NCI-H1417 (cell line): ENCODE results near the gene METTL22.

Source experiments
- DNase-seq, 3 experiments: peaks; one replicate each; lab custom pipeline; 2025; lab: John Stamatoyannopoulos, UW

METTL22 gene

GRCh38 chr16:8621572-8622314 is at the start of gene METTL22:
Gene METTL22 (plus strand): TSS chr16:8621698. CDS start chr16:8625666, 3,968 bp downstream.
- peak; percentile 82 to 92 (median 85) for DNase-seq

GRCh38 chr16:8572063-8572918 is 49.2 kb upstream of the METTL22 start:
- no peak for DNase-seq

- DNase-seq: peak in 2 of 3 experiments; percentile 7 to 18
These were observed 48.4 kb upstream of the METTL22 start for GRCh38 chr16:8572919-8573724.

GRCh38 chr16:8575399-8575798 is 46.1 kb upstream of the METTL22 start:
- DNase-seq: peak in 1 of 3 experiments; percentile 6

- no peak for DNase-seq
These were observed 45.1 kb upstream of the METTL22 start for GRCh38 chr16:8576141-8577004.

GRCh38 chr16:8577678-8578304 is 43.7 kb upstream of the METTL22 start:
- DNase-seq: no peak

- no peak for DNase-seq
These were observed 41.9 kb upstream of the METTL22 start for GRCh38 chr16:8579559-8579958.

- no peak for DNase-seq
These were observed 39.5 kb upstream of the METTL22 start for GRCh38 chr16:8581831-8582580.

- DNase-seq: no peak
These were observed 38.3 kb upstream of the METTL22 start for GRCh38 chr16:8583199-8583598.

GRCh38 chr16:8583732-8584131 is 37.8 kb upstream of the METTL22 start:
- no peak for DNase-seq

GRCh38 chr16:8585041-8585440 is 36.5 kb upstream of the METTL22 start:
- no peak for DNase-seq

- DNase-seq: no peak
These were observed 35.6 kb upstream of the METTL22 start for GRCh38 chr16:8585857-8586256.

- no peak for DNase-seq
These were observed 34.4 kb upstream of the METTL22 start for GRCh38 chr16:8587065-8587464.

- no peak for DNase-seq
These were observed 32.8 kb upstream of the METTL22 start for GRCh38 chr16:8588682-8589056.

- DNase-seq: no peak
These were observed 32.2 kb upstream of the METTL22 start for GRCh38 chr16:8589057-8589899.

- DNase-seq: no peak
These were observed 31.4 kb upstream of the METTL22 start, which contains the start of gene TMEM114 for GRCh38 chr16:8589900-8590688. Gene TMEM114 (minus strand): TSS chr16:8590511. CDS start chr16:8589838, 673 bp downstream.

- DNase-seq: no peak
These were observed 30.7 kb upstream of the METTL22 start for GRCh38 chr16:8590811-8591210.

GRCh38 chr16:8591451-8591850 is 30.0 kb upstream of the METTL22 start:
- DNase-seq: no peak
